ENCODE results near the gene FER. TPM values are rescaled to one million over a fixed set of nuclear protein-coding genes. Genes with fewer than 3 reads are reported as not detected.

Gene FER
- total and polyA plus RNA-seq, 3 donors from 2014 or later: 17.5 to 40.4 (median 39.8) TPM

DNA sequence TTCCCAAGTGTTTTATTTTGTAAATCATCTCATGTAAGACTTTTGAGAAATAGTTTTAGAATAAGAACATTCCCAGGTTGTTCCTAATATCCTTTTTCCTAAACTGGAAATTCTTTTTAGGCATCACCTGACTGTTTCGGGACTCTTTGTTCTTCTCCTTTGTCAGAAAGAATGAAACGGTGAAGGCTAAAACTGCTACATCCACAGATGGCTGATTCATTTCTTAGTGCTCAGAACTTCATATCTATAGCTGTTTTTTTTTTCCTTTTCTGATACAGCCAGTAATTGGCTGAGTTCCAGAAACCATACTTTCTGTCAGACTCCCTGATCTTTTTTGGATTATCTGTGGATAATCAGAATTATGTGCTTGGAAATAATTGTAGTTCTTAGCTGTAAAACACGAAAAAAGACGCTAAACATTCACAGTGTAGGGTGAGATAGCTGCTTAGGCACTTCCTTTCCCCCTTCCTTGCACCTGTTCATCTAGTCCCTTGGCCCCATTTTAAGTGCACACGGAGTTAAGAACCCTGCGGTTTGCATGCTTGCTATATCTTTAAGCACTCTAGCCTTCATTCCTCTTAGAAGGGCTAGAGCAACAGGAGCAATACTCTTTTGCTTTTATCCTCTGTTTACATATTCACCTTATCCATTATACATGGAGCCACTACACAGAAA, 378.2 kb downstream of the FER start:
- WGBS, 2 donors: 62 to 69% methylated on average over 6 of the region's 6 CpGs
- Histone ChIP-seq H3K27ac (no peak overlapping the region), H3K36me3 (ENCODE audit: low read depth, missing control alignments) (no peaks in the 10 kb centered on the region), H3K9me3 (no peaks in the 10 kb centered on the region), H3K4me1 (no peaks in the 10 kb centered on the region), H3K4me3 (no peak overlapping the region), H3K27me3 (no peaks in the 10 kb centered on the region)
- DNase-seq: no peak
- TF ChIP-seq POLR2A (IDR thresholded peaks at IDR 0.05): no peak
- TF ChIP-seq CTCF (IDR thresholded peaks at IDR 0.05): no peak
- intact Hi-C loops (cut with DNase I; ENCODE audit: low total_unique reads): no loop called here

- H3K4me3 ChIP-seq: no peak overlapping the region
- H3K9me3 ChIP-seq: no peaks in the 10 kb centered on the region
- no peaks in the 10 kb centered on the region for H3K27me3 ChIP-seq
- TF ChIP-seq CTCF (IDR thresholded peaks at IDR 0.05) (no peak), POLR2A (IDR thresholded peaks at IDR 0.05) (no peak)
- intact Hi-C loops (cut with DNase I; ENCODE audit: low total_unique reads): no loop called here
- no peak for DNase-seq
- no peaks in the 10 kb centered on the region for H3K4me1 ChIP-seq
- H3K27ac ChIP-seq: no peak overlapping the region
- no peaks in the 10 kb centered on the region for H3K36me3 ChIP-seq (ENCODE audit: low read depth, missing control alignments)
- WGBS, 2 donors: 75 to 88% methylated on average over 1 of the region's 1 CpG
Measured at GRCh38 chr5:109126481-109126880, 378.8 kb downstream of the FER start.

- no peaks in the 10 kb centered on the region for H3K9me3 ChIP-seq
- no peak for DNase-seq
- intact Hi-C loops (cut with DNase I; ENCODE audit: low total_unique reads): no loop called here
- 66 to 94% methylated on average over 2 of the region's 2 CpGs for WGBS, 2 donors
- no peak overlapping the region for H3K27ac ChIP-seq
- H3K4me3 ChIP-seq: no peak overlapping the region
- no peak for TF ChIP-seq POLR2A (IDR thresholded peaks at IDR 0.05)
- no peak for TF ChIP-seq CTCF (IDR thresholded peaks at IDR 0.05)
- H3K36me3 ChIP-seq (ENCODE audit: low read depth, missing control alignments): no peaks in the 10 kb centered on the region
- peaks cover 9% of the 10 kb centered on the region for H3K4me1 ChIP-seq
- no peaks in the 10 kb centered on the region for H3K27me3 ChIP-seq
Measured at GRCh38 chr5:109136906-109137305, 389.2 kb downstream of the FER start.

DNA sequence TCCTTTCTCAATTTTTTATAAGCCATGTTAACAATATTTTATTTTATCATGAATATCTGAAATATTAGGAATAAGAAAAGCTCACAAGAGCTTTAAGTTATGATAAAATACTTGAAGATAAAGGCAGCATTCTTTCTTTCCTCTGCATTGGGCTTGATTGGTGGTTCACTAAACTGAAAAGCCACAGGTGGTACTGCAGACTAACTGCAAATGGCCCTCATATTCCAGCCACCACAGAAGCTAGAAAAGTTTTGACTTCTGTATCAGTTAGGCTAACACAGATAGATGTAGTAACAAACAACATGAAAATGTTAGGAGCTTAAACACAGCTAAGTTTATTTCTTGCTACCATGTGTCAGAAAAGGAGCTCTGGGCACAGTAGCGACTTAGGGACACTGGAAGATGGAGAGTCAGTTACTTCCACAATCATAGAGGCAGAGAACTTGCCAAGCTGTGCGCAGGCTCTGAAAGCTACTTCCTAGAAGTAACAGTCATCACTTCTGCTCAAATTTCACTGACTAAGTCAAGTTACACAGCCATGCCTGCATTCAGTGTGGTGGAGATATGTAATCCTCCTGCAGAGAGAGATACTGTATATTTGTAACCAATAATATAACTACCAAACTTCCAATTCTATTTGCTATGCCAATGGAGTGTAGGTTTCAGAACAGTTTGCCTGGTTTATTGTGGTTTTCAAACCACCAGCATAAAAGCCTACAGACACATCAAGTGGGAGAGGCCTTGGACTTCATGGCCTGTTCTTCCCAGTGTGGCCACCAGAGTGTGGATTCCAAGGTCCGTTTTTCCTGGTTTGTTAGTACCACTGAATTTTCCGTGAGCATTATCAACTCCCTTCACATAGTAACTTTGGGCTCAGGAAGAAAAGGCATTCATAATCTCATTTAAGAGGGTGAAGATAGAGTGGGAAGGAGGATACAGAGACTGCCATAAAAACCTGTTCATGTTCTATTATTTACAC, 393.8 kb downstream of the FER start:
- TF ChIP-seq CTCF (IDR thresholded peaks at IDR 0.05) (peak in 1 of 3 experiments; percentile 21), POLR2A (IDR thresholded peaks at IDR 0.05) (no peak)
- no peak overlapping the region for H3K4me3 ChIP-seq
- H3K4me1 ChIP-seq: no peaks in the 10 kb centered on the region
- H3K9me3 ChIP-seq: no peaks in the 10 kb centered on the region
- intact Hi-C loops (cut with DNase I; ENCODE audit: low total_unique reads): no loop called here
- H3K27ac ChIP-seq: no peak overlapping the region
- no peaks in the 10 kb centered on the region for H3K36me3 ChIP-seq (ENCODE audit: low read depth, missing control alignments)
- WGBS, 2 donors: 84 to 88% methylated on average over 4 of the region's 4 CpGs
- no peaks in the 10 kb centered on the region for H3K27me3 ChIP-seq
- no peak for DNase-seq
